Measurements from ENCODE around the gene NFILZ.

Gene NFILZ

GRCh38 chr19:8643860-8644653, 13.6 kb downstream of the NFILZ start:
- no peak for DNase-seq

- no peak for DNase-seq
Observed at GRCh38 chr19:8648240-8648639, 17.8 kb downstream of the NFILZ start.

- no peak for DNase-seq
Observed at GRCh38 chr19:8654591-8655339, 24.3 kb downstream of the NFILZ start.

GRCh38 chr19:8655340-8655709, 24.9 kb downstream of the NFILZ start:
- DNase-seq: no peak

- DNase-seq: no peak
Observed at GRCh38 chr19:8657869-8658268, 27.4 kb downstream of the NFILZ start.

- DNase-seq: no peak
Observed at GRCh38 chr19:8659905-8660304, 29.5 kb downstream of the NFILZ start.

- DNase-seq: no peak
Observed at GRCh38 chr19:8662263-8662662, 31.8 kb downstream of the NFILZ start.

GRCh38 chr19:8663920-8664670, 33.7 kb downstream of the NFILZ start:
- DNase-seq: no peak

GRCh38 chr19:8664671-8665057, 34.2 kb downstream of the NFILZ start:
- no peak for DNase-seq

- DNase-seq: no peak
Observed at GRCh38 chr19:8665468-8666213, 35.2 kb downstream of the NFILZ start.

- DNase-seq: no peak
Observed at GRCh38 chr19:8666814-8667405, 36.5 kb downstream of the NFILZ start.

- DNase-seq: no peak
Observed at GRCh38 chr19:8673276-8673891, 43.0 kb downstream of the NFILZ start.

GRCh38 chr19:8675066-8675465, 44.6 kb downstream of the NFILZ start:
- DNase-seq: no peak

GRCh38 chr19:8678244-8678807, 47.9 kb downstream of the NFILZ start:
- no peak for DNase-seq

All from midbrain (tissue), 1 donor.